Aorta (tissue), 5 donors: Measurements from ENCODE around the gene NDUFAF3. TPM values are rescaled to one million over a fixed set of nuclear protein-coding genes. Genes with fewer than 3 reads are reported as not detected.
"Not testable (repeated sequence)": the region's sequence is repeated elsewhere in the genome, so short reads cannot be mapped to it uniquely, and the experiment has no call there.

Experiments
- ATAC-seq: fragments of 200-7000 bp; cut with Tn5 transposase; one replicate; pipeline ENCODE4 v1.9.1; 2022; ENCODE audit warnings: moderate library complexity; ENCODE audit not compliant: low FRiP score
- DNase-seq, 2 donors: peaks; one replicate each; pipeline ENCODE4 v3.0.0-alpha.2; 2020
- H3K27ac ChIP-seq, 2 donors: one replicate each; pipeline ENCODE4 v1.5.1; 2013; ENCODE audit warnings: low read length in 2 of 2, mild to moderate bottlenecking in 2 of 2, moderate library complexity in 2 of 2, control low read depth in 1 of 2, inconsistent platforms in 1 of 2, low read depth in 1 of 2
- H3K27me3 ChIP-seq, 2 donors: one replicate each; pipeline ENCODE4 v1.6.1; 2013; ENCODE audit warnings: control low read depth in 1 of 2, low read length in 1 of 2, mild to moderate bottlenecking in 1 of 2, moderate library complexity in 1 of 2; ENCODE audit not compliant: insufficient read depth in 2 of 2, control insufficient read depth in 1 of 2
- H3K36me3 ChIP-seq, 2 donors: one replicate each; pipeline ENCODE4 v1.6.1; 2013; ENCODE audit warnings: control low read depth in 1 of 2, low read length in 1 of 2, mild to moderate bottlenecking in 1 of 2; ENCODE audit not compliant: insufficient read depth in 2 of 2, control insufficient read depth in 1 of 2
- H3K4me1 ChIP-seq, 2 donors: one replicate each; pipeline ENCODE4 v1.6.1; 2013; ENCODE audit warnings: low read length in 2 of 2, control low read depth in 1 of 2, mild to moderate bottlenecking in 1 of 2, moderate library complexity in 1 of 2; ENCODE audit not compliant: insufficient read depth in 2 of 2, control insufficient read depth in 1 of 2
- H3K4me3 ChIP-seq, 2 donors: one replicate each; pipeline ENCODE4 v1.5.1; 2013; ENCODE audit warnings: low read length in 2 of 2, control low read depth in 1 of 2, mild to moderate bottlenecking in 1 of 2
- H3K9me3 ChIP-seq: one replicate; pipeline ENCODE4 v1.6.1; 2013; ENCODE audit warnings: mild to moderate bottlenecking, low read length; ENCODE audit not compliant: control insufficient read depth
- WGBS, 2 donors: extraction: QIAGEN DNeasy Blood & Tissue Kit; methylation state at CpG; one replicate each; pipeline ENCODE4 v1.1.7; 2013; 5-methylcytosine and 5-hydroxymethylcytosine counted together
- intact Hi-C, 2 donors: fragments of 100-400 bp; cut with DNase I; formaldehyde crosslinking; loops; one replicate each; pipeline versions ENCODE4 v1.14.2 to v1.15.0; 2022
- polyA plus RNA-seq, 2 donors: library from polyadenylated mRNA; stranded (reverse); fragments of 200-250 nt; gene quantifications; one replicate each; pipeline ENCODE4 v1.2.3, GENCODE V29; 2013
- total RNA-seq, 2 donors: library from RNA; stranded (reverse); fragmentation: NEBNext Ultra II Directional; extraction: Animal tissue kit (Norgen Biotek cat#: 25700); gene quantifications; one replicate each; pipeline ENCODE4 v1.2.1, GENCODE V29; 2021
- donor health status: healthy with polysubstance abuse.
- donor health status: Bipolar disorder and iron deficiency.
- donor health status: DM: no; HTN: no; CAD: no.
- donor health status: DM: no; HTN: no; CAD: no.
- donor health status: DM: yes; HTN: yes; CAD: no.

NDUFAF3 gene
- total and polyA plus RNA-seq, 4 donors: 55.8 to 75.1 (median 66.4) TPM

DNA sequence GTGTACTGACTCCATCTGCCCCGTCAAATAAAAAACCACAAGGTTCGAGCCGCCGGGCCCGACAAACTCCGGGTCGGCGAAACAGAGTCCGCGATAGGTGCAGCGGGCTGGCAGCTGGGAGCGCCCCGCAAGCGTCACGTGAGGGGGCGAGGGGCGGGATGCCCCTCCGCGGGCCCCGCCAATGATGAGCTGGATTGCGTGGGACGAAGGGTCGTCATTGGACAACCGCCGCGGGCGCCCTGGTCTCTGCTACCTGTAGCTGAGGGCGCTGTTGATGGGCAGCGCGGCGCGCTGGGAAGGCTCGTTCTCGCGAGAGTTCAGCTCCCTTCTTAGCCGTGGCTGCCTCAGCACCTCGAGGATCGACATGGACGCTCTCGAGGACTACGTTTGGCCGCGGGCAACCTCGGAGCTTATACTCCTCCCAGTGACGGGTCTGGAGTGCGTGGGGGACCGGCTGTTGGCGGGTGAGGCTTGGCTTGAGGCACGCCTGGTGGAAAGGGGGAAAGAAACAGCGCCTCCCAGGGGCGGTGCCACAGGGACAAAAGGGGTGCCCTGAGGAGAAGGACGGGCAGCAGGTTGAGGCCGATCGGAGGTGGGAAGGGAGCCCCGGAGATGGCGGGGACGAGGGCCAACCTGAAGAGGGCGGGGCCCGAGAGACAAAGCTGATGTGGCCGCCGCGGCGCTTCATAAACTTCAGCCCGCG is 14.7 kb upstream of the NDUFAF3 start, which contains the start of gene WDR6:
Gene WDR6, plus strand, starts transcription at position 324 of the 703 bp plus-strand sequence. Its CDS starts 41 bp downstream, at position 365.
- peak within 1 kb of the TSS; percentile 32 to 69 for H3K4me3 ChIP-seq
- no peaks in the 10 kb centered on the region for H3K4me1 ChIP-seq
- 0 to 1% methylated on average over 65 of the region's 65 CpGs for WGBS, 2 donors
- ATAC-seq: peak; percentile 95
- H3K9me3 ChIP-seq: no peaks in the 10 kb centered on the region
- no peaks in the 10 kb centered on the region for H3K27me3 ChIP-seq
- intact Hi-C loops: no loop called here
- H3K36me3 ChIP-seq: no peaks in the 10 kb centered on the region
- peak within 1 kb of the TSS in 1 of 2 donors; percentile 96 for H3K27ac ChIP-seq
- peak; percentile 98 to 99 for DNase-seq

DNA sequence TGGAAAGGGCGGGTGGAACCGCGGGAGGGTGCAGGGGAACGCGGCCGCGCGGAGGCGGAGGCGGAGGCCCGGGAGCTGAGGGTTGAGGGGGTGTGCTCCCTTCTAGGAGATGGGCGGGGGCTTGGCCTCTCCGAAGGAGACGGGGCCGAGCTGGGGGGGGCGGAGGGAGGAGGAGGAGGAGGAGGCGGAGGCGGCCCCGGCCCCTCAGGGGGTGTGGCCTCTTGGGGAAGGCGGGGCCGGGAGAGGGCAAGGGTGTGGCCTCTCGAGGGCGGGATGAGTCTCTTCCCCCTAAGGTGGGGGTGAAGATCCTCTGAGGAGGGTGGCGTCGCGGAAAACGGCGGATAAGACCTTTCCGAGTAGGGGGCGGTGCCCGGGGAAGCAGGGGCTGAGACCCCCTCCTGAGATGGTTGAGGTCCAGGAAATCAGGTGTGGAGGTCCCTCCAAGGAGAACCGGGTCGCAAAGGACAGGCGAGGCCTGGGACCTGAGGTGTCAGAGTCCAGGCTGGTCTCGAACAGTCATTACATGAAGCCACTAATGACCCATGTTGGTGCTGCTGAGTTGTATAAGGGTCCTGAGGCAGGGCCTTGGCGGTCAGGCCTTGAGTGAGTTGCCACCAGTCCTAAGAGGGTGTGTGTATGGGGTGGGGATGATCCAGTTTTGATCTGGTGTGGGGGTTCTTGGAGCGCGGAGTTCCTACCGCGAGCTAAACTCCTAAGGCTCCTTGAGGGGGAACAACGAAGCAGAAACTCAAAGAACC is 14.0 kb upstream of the NDUFAF3 start:
- DNase-seq: peak; percentile 95 to 97
- peak overlapping the region; percentile 30 to 69 for H3K4me3 ChIP-seq
- H3K36me3 ChIP-seq: no peaks in the 10 kb centered on the region
- intact Hi-C loops: no loop called here
- ATAC-seq: peak; percentile 90
- no peaks in the 10 kb centered on the region for H3K27me3 ChIP-seq
- WGBS, 2 donors: 14% methylated on average over 36 to 41 of the region's 41 CpGs
- peak overlapping the region in 1 of 2 donors; percentile 46 for H3K27ac ChIP-seq
- H3K9me3 ChIP-seq: no peaks in the 10 kb centered on the region
- H3K4me1 ChIP-seq: no peaks in the 10 kb centered on the region

DNA sequence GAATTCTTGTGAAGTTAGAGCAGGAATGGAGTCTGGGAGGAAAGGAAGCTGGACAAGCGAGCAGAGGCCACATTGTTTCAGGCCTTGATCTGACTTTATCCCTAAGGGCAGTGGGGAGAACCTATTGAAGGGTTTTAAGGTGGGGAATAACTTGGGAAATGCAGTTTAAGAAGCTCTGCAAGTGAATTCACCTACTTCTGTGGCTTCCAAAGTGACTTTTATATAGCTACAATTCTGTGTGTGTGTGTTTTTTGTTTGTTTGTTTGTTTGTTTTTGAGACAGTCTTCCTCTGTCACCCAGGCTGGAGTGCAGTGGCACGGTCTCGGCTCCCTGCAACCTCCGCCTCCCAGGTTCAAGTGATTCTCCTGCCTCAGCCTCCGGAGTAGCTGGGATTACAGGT is 13.3 kb upstream of the NDUFAF3 start:
- H3K9me3 ChIP-seq, H3K4me3 ChIP-seq, DNase-seq, H3K27ac ChIP-seq, ATAC-seq, H3K36me3 ChIP-seq, H3K4me1 ChIP-seq, H3K27me3 ChIP-seq, intact Hi-C loops: not testable (repeated sequence)
- WGBS, 2 donors: 81 to 86% methylated on average over 5 of the region's 5 CpGs

DNA sequence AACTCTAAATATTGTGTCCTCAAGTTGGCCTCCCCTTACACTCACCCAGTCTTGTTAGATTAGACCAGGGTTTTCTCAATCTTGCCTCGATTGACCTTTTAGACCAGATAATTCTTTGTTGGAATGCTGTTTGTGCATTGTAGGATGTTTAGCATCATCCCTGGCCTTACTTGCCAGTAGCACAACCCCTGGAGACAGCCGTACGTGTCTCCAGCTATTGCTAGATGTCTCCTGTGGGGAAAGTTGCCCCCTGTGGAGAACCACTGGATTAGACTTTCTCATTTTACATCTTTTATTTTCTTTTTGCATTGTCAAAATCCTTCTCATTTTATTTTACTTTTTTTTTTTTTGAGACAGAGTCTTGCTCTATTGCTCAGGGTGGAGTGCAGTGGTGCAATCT is 12.5 kb upstream of the NDUFAF3 start:
- WGBS, 2 donors: 74 to 76% methylated on average over 3 of the region's 3 CpGs
- Histone ChIP-seq H3K36me3 (no peaks in the 10 kb centered on the region), H3K27ac (no peak overlapping the region), H3K4me1 (no peaks in the 10 kb centered on the region), H3K9me3 (no peaks in the 10 kb centered on the region), H3K4me3 (no peak overlapping the region), H3K27me3 (no peaks in the 10 kb centered on the region)
- intact Hi-C loops: no loop called here
- no peak for DNase-seq
- ATAC-seq: no peak

DNA sequence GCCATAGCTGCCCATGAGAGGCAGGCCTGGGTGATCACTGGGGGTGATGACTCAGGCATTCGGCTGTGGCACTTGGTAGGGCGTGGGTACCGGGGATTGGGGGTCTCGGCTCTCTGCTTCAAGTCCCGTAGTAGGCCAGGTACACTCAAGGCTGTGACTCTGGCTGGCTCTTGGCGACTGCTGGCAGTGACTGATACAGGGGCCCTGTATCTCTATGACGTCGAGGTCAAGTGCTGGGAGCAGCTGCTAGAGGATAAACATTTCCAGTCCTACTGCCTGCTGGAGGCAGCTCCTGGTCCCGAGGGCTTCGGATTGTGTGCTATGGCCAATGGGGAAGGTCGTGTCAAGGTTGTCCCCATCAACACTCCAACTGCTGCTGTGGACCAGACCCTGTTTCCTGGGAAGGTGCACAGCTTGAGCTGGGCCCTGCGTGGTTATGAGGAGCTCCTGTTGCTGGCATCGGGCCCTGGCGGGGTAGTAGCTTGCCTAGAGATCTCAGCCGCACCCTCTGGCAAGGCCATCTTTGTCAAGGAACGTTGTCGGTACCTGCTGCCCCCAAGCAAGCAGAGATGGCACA is 9.4 kb upstream of the NDUFAF3 start:
- ATAC-seq (no peak), DNase-seq (no peak)
- Histone ChIP-seq H3K4me1 (no peaks in the 10 kb centered on the region), H3K36me3 (peaks cover 0 to 4% of the 10 kb centered on the region in 2 donors), H3K9me3 (no peaks in the 10 kb centered on the region), H3K4me3 (no peak overlapping the region), H3K27ac (no peak overlapping the region), H3K27me3 (no peaks in the 10 kb centered on the region)
- 68% methylated on average over 17 of the region's 17 CpGs for WGBS, 2 donors
- intact Hi-C loops: no loop called here

DNA sequence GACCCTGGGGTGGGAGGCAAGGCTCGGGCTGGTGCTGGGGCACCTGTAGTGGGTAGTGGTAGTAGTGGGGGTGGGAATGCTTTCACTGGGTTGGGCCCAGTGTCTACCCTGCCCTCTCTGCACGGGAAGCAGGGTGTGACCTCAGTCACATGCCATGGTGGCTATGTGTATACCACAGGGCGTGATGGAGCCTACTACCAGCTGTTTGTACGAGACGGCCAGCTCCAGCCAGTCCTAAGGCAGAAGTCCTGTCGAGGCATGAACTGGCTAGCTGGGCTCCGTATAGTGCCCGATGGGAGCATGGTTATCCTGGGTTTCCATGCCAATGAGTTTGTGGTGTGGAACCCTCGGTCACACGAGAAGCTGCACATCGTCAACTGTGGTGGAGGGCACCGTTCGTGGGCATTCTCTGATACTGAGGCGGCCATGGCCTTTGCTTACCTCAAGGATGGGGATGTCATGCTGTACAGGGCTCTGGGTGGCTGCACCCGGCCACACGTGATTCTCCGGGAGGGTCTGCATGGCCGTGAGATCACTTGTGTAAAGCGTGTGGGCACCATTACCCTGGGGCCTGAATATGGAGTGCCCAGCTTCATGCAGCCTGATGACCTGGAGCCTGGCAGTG is 8.7 kb upstream of the NDUFAF3 start:
- ATAC-seq (no peak), DNase-seq (no peak)
- no peaks in the 10 kb centered on the region for H3K4me1 ChIP-seq
- intact Hi-C loops: no loop called here
- H3K9me3 ChIP-seq: no peaks in the 10 kb centered on the region
- no peak overlapping the region for H3K27ac ChIP-seq
- H3K27me3 ChIP-seq: no peaks in the 10 kb centered on the region
- no peak overlapping the region for H3K4me3 ChIP-seq
- WGBS, 2 donors: 76 to 79% methylated on average over 19 of the region's 19 CpGs
- peaks cover 0 to 4% of the 10 kb centered on the region in 2 donors for H3K36me3 ChIP-seq

DNA sequence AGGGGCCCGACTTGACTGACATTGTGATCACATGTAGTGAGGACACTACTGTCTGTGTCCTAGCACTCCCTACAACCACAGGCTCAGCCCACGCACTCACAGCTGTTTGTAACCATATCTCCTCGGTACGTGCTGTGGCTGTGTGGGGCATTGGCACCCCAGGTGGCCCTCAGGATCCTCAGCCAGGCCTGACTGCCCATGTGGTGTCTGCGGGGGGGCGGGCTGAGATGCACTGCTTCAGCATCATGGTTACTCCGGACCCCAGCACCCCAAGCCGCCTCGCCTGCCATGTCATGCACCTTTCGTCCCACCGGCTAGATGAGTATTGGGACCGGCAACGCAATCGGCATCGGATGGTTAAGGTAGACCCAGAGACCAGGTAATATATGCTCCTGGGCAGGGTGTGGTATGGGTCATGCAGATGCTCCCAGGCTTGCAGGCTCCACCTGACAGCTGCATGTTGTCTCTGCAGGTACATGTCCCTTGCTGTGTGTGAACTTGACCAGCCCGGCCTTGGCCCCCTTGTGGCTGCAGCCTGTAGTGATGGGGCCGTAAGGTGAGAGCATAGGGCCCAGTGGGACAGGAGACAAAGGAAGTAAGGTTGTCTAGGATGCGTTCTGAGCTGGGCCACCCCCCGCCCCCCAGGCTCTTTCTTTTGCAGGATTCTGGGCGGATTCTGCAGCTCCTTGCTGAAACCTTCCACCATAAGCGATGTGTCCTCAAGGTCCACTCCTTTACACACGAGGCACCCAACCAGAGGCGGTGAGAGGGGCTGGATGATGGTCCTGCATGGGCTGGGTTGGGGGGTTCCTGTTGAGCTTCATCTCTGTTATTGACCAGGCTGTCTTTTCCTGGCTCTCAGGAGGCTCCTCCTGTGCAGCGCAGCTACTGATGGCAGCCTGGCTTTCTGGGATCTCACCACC is 7.9 kb upstream of the NDUFAF3 start:
- Histone ChIP-seq H3K27ac (no peak overlapping the region), H3K27me3 (no peaks in the 10 kb centered on the region), H3K4me3 (no peak overlapping the region), H3K9me3 (no peaks in the 10 kb centered on the region), H3K36me3 (peaks cover 0 to 4% of the 10 kb centered on the region in 2 donors), H3K4me1 (no peaks in the 10 kb centered on the region)
- no peak for DNase-seq
- ATAC-seq: no peak
- WGBS, 2 donors: 81 to 85% methylated on average over 24 of the region's 24 CpGs
- intact Hi-C loops: no loop called here

DNA sequence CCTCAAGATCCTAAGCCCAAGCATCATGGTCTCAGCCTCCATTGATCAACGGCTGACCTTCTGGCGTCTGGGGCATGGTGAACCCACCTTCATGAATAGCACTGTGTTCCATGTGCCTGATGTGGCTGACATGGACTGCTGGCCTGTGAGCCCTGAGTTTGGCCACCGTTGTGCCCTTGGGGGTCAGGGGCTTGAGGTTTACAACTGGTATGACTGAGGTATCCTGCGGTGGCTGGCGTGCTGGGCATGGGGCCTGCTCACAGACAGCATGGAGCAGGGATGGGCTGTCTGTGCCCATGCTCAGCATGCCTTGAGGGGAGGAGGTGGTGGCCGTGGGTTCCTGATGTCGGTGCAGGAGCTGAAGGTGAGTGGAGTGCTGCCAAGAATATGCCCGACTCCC is 6.8 kb upstream of the NDUFAF3 start:
- Histone ChIP-seq H3K9me3 (no peaks in the 10 kb centered on the region), H3K27me3 (no peaks in the 10 kb centered on the region), H3K36me3 (peaks cover 0 to 4% of the 10 kb centered on the region in 2 donors), H3K4me3 (no peak overlapping the region), H3K4me1 (no peaks in the 10 kb centered on the region), H3K27ac (no peak overlapping the region)
- DNase-seq (no peak), ATAC-seq (no peak)
- WGBS, 2 donors: 75% methylated on average over 8 of the region's 8 CpGs
- intact Hi-C loops: no loop called here
